HepG2 (cell line): ENCODE measurements around the gene TNFRSF6B. TPM values are rescaled to one million over a fixed set of nuclear protein-coding genes. Genes with fewer than 3 reads are reported as not detected.

Experiments
- ATF1 ChIP-seq: IDR thresholded peaks from 2 replicates; pipeline ENCODE4 v1.6.1; 2016; ENCODE audit warnings: mild to moderate bottlenecking, control low read depth
- CREM ChIP-seq, 2 experiments: sonication (generic) in 1 of 2; formaldehyde crosslinking in 1 of 2; IDR thresholded peaks; 2 replicates each; pipeline versions ENCODE4 v1.4.0 to v1.6.1; 2016 to 2020; ENCODE audit warnings: antibody characterized with exemption in 1 of 2, mild to moderate bottlenecking in 1 of 2, missing genetic modification reagents in 1 of 2
- E2F2 ChIP-seq: sonication (generic); formaldehyde crosslinking; IDR thresholded peaks from 2 replicates; pipeline ENCODE4 v1.4.0; 2020; ENCODE audit warnings: missing genetic modification reagents, borderline replicate concordance
- ELF3 ChIP-seq: IDR thresholded peaks from 2 replicates; pipeline ENCODE4 v1.6.1; 2016; ENCODE audit warnings: missing genetic modification reagents, missing compliant biosample characterization
- HCFC1 ChIP-seq: fragments of 150-350 bp; IDR thresholded peaks from 2 replicates; pipeline ENCODE4 v1.6.1; 2014; ENCODE audit warnings: low read depth, low read length
- HMG20A ChIP-seq: IDR thresholded peaks from 2 replicates; pipeline ENCODE4 v1.6.1; 2016; ENCODE audit warnings: borderline replicate concordance
- SP4 ChIP-seq: sonication (generic); formaldehyde crosslinking; IDR thresholded peaks from 2 replicates; pipeline ENCODE4 v1.8.1; 2023; ENCODE audit warnings: mild to moderate bottlenecking, missing genetic modification reagents
- TOPORS ChIP-seq: sonication (generic); formaldehyde crosslinking; IDR thresholded peaks from 2 replicates; pipeline ENCODE4 v1.8.0; 2023; ENCODE audit warnings: mild to moderate bottlenecking, missing genetic modification reagents
- ZBTB20 ChIP-seq: sonication (generic); formaldehyde crosslinking; IDR thresholded peaks from 2 replicates; pipeline ENCODE4 v1.8.1; 2023; ENCODE audit warnings: missing genetic modification reagents, low read depth, mild to moderate bottlenecking, borderline replicate concordance
- ZNF253 ChIP-seq: sonication (generic); formaldehyde crosslinking; IDR thresholded peaks from 2 replicates; pipeline ENCODE4 v1.8.0; 2022; ENCODE audit warnings: mild to moderate bottlenecking, missing genetic modification reagents, borderline replicate concordance
- ZNF430 ChIP-seq: sonication (generic); formaldehyde crosslinking; IDR thresholded peaks from 2 replicates; pipeline ENCODE4 v1.9.0; 2021; ENCODE audit warnings: mild to moderate bottlenecking, missing genetic modification reagents
- ZNF484 ChIP-seq: sonication (generic); formaldehyde crosslinking; IDR thresholded peaks from 2 replicates; pipeline ENCODE4 v1.5.1; 2020; ENCODE audit warnings: mild to moderate bottlenecking, low read depth, missing genetic modification reagents, borderline replicate concordance
- ZNF512B ChIP-seq: sonication (generic); formaldehyde crosslinking; IDR thresholded peaks from 2 replicates; pipeline ENCODE4 v1.5.1; 2020; ENCODE audit warnings: missing genetic modification reagents, mild to moderate bottlenecking, borderline replicate concordance
- ZNF772 ChIP-seq: sonication (generic); formaldehyde crosslinking; IDR thresholded peaks from 2 replicates; pipeline ENCODE4 v1.5.0; 2020; ENCODE audit warnings: mild to moderate bottlenecking, missing genetic modification reagents
- polyA plus RNA-seq, 8 experiments: library from polyadenylated mRNA; depleted of rRNA in 3 of 8; stranded (reverse) in 7 of 8; unstranded in 1 of 8; fragments of >200 nt; fragmentation: Illumina TruSeq in 4 of 8; extraction: Trizol in 4 of 8; gene quantifications; 2 replicates each; pipeline versions ENCODE4 v1.2.1 to v1.2.3, GENCODE V29; 2011 to 2016; ENCODE audit warnings: low read depth in 4 of 8, missing spikeins in 1 of 8, mixed read lengths in 1 of 8; ENCODE audit not compliant: insufficient read depth in 1 of 8
- total RNA-seq, 5 experiments: library from RNA; depleted of rRNA; stranded (reverse); fragments of >200 nt; fragmentation: Illumina TruSeq; extraction: Trizol; gene quantifications; 2 replicates each; pipeline ENCODE4 v1.2.3, GENCODE V29; 2016; ENCODE audit warnings: low read depth in 1 of 5
- TF ChIP-seq, protein P1 (sequence below): sonication (generic); formaldehyde crosslinking; IDR thresholded peaks from 2 replicates; pipeline ENCODE4 v1.5.1; 2020; ENCODE audit warnings: mild to moderate bottlenecking, moderate library complexity, missing genetic modification reagents
- TF ChIP-seq, protein P2 (sequence below): sonication (generic); formaldehyde crosslinking; IDR thresholded peaks from 2 replicates; pipeline ENCODE4 v1.4.0; 2020; ENCODE audit warnings: missing genetic modification reagents
- TF ChIP-seq, protein P3 (sequence below): sonication (generic); formaldehyde crosslinking; conservative IDR thresholded peaks from 2 replicates; pipeline ENCODE4 v1.8.0; 2022; ENCODE audit warnings: mild to moderate bottlenecking, moderate library complexity, missing genetic modification reagents
- TF ChIP-seq, protein P4 (sequence below): sonication (generic); formaldehyde crosslinking; IDR thresholded peaks from 2 replicates; pipeline ENCODE4 v1.4.0; 2020; ENCODE audit warnings: mild to moderate bottlenecking, missing genetic modification reagents

The TNFRSF6B gene
- total and polyA plus RNA-seq, 2 of the 13 experiments (the other 11 are each of a cell fraction or from before 2014, with no cell fraction given) = 0.24 TPM; not detected in 1

DNA sequence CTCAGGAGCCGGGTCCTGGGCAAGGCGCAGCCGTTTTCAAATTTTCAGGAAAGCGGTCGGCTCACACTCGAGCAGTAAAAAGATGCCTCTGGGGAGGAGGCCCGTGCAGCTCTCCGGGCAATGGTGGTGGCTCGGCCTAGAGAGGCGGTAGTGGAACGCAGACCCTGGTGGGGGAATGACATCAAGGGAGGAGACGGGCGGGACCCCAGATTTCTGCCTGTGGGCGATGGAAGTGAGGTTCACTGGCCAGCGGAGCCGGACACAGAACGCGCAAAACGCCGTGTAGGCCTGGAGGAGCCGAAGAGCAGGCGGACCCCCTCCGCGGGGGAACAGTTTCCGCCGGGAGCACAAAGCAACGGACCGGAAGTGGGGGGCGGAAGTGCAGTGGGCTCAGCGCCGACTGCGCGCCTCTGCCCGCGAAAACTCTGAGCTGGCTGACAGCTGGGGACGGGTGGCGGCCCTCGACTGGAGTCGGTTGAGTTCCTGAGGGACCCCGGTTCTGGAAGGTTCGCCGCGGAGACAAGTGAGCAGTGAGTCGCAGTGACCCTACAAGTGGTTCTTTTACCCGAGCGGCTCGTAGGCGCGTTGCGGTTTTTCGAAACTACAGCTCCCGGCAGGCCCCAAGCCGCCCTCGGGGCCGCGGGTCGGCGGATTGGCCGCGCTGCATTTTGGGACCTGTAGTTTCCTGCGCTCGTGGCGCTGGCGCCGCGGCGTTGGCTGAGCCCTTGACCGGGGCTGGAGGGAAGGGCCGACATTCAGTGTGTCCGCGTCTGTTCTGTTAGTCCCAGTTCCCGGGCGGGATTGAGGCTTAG lies 38.3 kb upstream of the TNFRSF6B start, which contains the start of gene RTEL1 (continued):
- TF ChIP-seq, protein P1, sequence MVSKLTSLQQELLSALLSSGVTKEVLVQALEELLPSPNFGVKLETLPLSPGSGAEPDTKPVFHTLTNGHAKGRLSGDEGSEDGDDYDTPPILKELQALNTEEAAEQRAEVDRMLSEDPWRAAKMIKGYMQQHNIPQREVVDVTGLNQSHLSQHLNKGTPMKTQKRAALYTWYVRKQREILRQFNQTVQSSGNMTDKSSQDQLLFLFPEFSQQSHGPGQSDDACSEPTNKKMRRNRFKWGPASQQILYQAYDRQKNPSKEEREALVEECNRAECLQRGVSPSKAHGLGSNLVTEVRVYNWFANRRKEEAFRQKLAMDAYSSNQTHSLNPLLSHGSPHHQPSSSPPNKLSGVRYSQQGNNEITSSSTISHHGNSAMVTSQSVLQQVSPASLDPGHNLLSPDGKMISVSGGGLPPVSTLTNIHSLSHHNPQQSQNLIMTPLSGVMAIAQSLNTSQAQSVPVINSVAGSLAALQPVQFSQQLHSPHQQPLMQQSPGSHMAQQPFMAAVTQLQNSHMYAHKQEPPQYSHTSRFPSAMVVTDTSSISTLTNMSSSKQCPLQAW (CRISPR knock-in tag) = peak; percentile 95; the same call in 1 of the 2 replicates
- no peak; the same call in 1 of the 2 replicates for TF ChIP-seq ATF1
- no peak; the same call in 1 of the 2 replicates for TF ChIP-seq ZNF484 (CRISPR knock-in tag)
- no peak for TF ChIP-seq HMG20A
- TF ChIP-seq ZNF772 (CRISPR knock-in tag) = peak; percentile 99
- TF ChIP-seq E2F2 (CRISPR knock-in tag) = peak; percentile 86; the same call in 1 of the 2 replicates
- TF ChIP-seq, protein P2, sequence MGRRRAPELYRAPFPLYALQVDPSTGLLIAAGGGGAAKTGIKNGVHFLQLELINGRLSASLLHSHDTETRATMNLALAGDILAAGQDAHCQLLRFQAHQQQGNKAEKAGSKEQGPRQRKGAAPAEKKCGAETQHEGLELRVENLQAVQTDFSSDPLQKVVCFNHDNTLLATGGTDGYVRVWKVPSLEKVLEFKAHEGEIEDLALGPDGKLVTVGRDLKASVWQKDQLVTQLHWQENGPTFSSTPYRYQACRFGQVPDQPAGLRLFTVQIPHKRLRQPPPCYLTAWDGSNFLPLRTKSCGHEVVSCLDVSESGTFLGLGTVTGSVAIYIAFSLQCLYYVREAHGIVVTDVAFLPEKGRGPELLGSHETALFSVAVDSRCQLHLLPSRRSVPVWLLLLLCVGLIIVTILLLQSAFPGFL (CRISPR knock-in tag) = peak; percentile 98
- peak; percentile 78 for TF ChIP-seq ELF3
- TF ChIP-seq ZBTB20 (CRISPR knock-in tag) = no peak; the same call in 1 of the 2 replicates
- TF ChIP-seq ZNF253 (CRISPR knock-in tag) = no peak
- TF ChIP-seq, protein P3, sequence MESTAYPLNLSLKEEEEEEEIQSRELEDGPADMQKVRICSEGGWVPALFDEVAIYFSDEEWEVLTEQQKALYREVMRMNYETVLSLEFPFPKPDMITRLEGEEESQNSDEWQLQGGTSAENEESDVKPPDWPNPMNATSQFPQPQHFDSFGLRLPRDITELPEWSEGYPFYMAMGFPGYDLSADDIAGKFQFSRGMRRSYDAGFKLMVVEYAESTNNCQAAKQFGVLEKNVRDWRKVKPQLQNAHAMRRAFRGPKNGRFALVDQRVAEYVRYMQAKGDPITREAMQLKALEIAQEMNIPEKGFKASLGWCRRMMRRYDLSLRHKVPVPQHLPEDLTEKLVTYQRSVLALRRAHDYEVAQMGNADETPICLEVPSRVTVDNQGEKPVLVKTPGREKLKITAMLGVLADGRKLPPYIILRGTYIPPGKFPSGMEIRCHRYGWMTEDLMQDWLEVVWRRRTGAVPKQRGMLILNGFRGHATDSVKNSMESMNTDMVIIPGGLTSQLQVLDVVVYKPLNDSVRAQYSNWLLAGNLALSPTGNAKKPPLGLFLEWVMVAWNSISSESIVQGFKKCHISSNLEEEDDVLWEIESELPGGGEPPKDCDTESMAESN = peak; percentile 91
- peak; percentile 95 for TF ChIP-seq TOPORS (CRISPR knock-in tag)
- TF ChIP-seq, protein P4, sequence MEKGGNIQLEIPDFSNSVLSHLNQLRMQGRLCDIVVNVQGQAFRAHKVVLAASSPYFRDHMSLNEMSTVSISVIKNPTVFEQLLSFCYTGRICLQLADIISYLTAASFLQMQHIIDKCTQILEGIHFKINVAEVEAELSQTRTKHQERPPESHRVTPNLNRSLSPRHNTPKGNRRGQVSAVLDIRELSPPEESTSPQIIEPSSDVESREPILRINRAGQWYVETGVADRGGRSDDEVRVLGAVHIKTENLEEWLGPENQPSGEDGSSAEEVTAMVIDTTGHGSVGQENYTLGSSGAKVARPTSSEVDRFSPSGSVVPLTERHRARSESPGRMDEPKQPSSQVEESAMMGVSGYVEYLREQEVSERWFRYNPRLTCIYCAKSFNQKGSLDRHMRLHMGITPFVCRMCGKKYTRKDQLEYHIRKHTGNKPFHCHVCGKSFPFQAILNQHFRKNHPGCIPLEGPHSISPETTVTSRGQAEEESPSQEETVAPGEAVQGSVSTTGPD (CRISPR knock-in tag) = no peak; the same call in 1 of the 2 replicates
- TF ChIP-seq SP4 (CRISPR knock-in tag) = peak; percentile 94
- peak; percentile 98 for TF ChIP-seq CREM (IDR thresholded peaks at IDR 0.05)
- no peak for TF ChIP-seq CREM (CRISPR knock-in tag; IDR thresholded peaks at IDR 0.05)
- no peak for TF ChIP-seq ZNF512B (CRISPR knock-in tag)
- peak; percentile 90 for TF ChIP-seq HCFC1
- TF ChIP-seq ZNF430 = peak; percentile 80
